B cell (primary cell): ENCODE results near the gene CIAO2B.

Experiments used
- CTCF ChIP-seq: fragments of 200-600 bp; IDR thresholded peaks from one replicate; pipeline ENCODE4 v1.8.0; 2022; ENCODE audit warnings: antibody characterized with exemption, mild to moderate bottlenecking
- EZH2 ChIP-seq: IDR thresholded peaks from 2 replicates; pipeline ENCODE4 v1.6.1; 2012; ENCODE audit warnings: borderline replicate concordance, low read depth, mild to moderate bottlenecking, moderate library complexity, low read length; ENCODE audit not compliant: insufficient read depth, poor library complexity, severe bottlenecking

DNA sequence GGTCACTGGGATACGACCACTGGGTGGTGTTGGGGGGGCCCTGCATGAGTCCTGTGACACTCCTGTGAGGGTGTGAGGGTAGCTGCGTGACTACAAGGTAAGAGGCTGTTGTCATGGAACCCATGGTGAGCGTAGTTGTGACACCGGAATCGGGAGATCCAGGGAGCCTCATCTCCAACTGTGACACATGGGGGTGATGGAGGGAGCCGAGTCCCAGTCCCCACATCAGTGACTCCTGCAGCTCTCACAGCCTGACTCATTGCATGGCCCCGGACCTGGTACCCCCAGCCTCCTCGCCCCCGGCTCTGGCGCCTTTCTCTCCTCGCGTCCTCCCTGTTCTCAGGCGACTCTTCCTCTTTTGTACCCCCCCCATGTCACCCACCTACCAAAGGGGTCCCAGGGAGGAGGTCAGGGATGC, 29.8 kb downstream of the CIAO2B start:
- TF ChIP-seq CTCF (no peak), EZH2 (no peak)
